Measurements from ENCODE around the gene MARCOL. TPM values are rescaled to one million over a fixed set of nuclear protein-coding genes. Genes with fewer than 3 reads are reported as not detected.

Gene MARCOL
- total and polyA plus RNA-seq, 9 of the 15 experiments (the other 6 are each of a cell fraction or from before 2014, with no cell fraction given), result not detected

GRCh38 chr5:148290271-148291195 is 52.2 kb downstream of the MARCOL start:
- Histone ChIP-seq H3K9me3 (replicated peaks; ENCODE audit: control insufficient read depth, insufficient read depth, low read depth, low read length) (no peaks in the 10 kb centered on the region), H3K4me1 (replicated peaks in 1 of 2; ENCODE audit: control insufficient read depth in 2 of 2, insufficient read depth in 2 of 2, low read length in 2 of 2) (no peaks in the 10 kb centered on the region), H3K4me3 (no peak overlapping the region), H4K20me1 (replicated peaks; ENCODE audit: control insufficient read depth, insufficient read depth, low read length) (no peaks in the 10 kb centered on the region), H2AFZ (ENCODE audit: low read depth, low read length) (no peak overlapping the region), H3K27me3 (ENCODE audit: control insufficient read depth in 2 of 2, insufficient read depth in 2 of 2, low read length in 2 of 2) (no peaks in the 10 kb centered on the region), H3K79me2 (ENCODE audit: control insufficient read depth, insufficient read depth, low read length) (no peaks in the 10 kb centered on the region), H3K4me2 (ENCODE audit: insufficient read depth, low read length) (no peak overlapping the region), H3K27ac (ENCODE audit: extremely low read depth, low read depth, low read length) (no peak overlapping the region), H3K36me3 (ENCODE audit: control insufficient read depth, insufficient read depth, low read length) (no peaks in the 10 kb centered on the region), H3K9me1 (ENCODE audit: control insufficient read depth, insufficient read depth, low read length) (no peaks in the 10 kb centered on the region), H3K9ac (ENCODE audit: insufficient read depth in 1 of 2, low read depth in 2 of 2, low read length in 2 of 2) (no peak overlapping the region)
- peak; percentile 69 for ATAC-seq
- BruUV-seq (replicated peaks), result no TSS peak
- POLR2A ChIA-PET, result interaction anchor here (0.6 kb wide), 1 partner anchor 386 kb away, joined by 3 read pairs; no protein-coding TSS in a partner anchor
- no peak for FAIRE-seq
- peak in 1 of 4 experiments; percentile 9 for DNase-seq (ENCODE audit: extremely low read depth in 1 of 4, low spot score in 3 of 4)
- WGBS (ENCODE audit: insufficient coverage, low coverage, missing lambda C conversion rate), result 0% methylated on average over 6 of the region's 6 CpGs
- CTCF ChIA-PET (ENCODE audit: low intra/inter-chr PET ratio), result interaction anchor here (0.6 kb wide), 1 partner anchor 441 kb away, joined by 3 read pairs; no protein-coding TSS in a partner anchor
- in situ Hi-C loops (cut with MboI), result no loop called here
- TF ChIP-seq REST (IDR thresholded peaks at IDR 0.05; ENCODE audit: borderline replicate concordance), result peak; percentile 19; the same call in 1 of the 2 replicates
- no peak for TF ChIP-seq REST (CRISPR knock-in tag; IDR thresholded peaks at IDR 0.05; ENCODE audit: low read depth)
- TF ChIP-seq RAD21 (CRISPR knock-in tag; conservative IDR thresholded peaks at IDR 0.05 in 1 of 2, IDR thresholded peaks at IDR 0.05 in 1 of 2), result peak; percentile 16 to 75; a peak in 3 of 4 replicates
- TF ChIP-seq EP300 (IDR thresholded peaks at IDR 0.05; ENCODE audit: low read length), result no peak
- no peak for TF ChIP-seq RBFOX2 (IDR thresholded peaks at IDR 0.05; ENCODE audit: low read depth, low read length)
- TF ChIP-seq, protein P1, sequence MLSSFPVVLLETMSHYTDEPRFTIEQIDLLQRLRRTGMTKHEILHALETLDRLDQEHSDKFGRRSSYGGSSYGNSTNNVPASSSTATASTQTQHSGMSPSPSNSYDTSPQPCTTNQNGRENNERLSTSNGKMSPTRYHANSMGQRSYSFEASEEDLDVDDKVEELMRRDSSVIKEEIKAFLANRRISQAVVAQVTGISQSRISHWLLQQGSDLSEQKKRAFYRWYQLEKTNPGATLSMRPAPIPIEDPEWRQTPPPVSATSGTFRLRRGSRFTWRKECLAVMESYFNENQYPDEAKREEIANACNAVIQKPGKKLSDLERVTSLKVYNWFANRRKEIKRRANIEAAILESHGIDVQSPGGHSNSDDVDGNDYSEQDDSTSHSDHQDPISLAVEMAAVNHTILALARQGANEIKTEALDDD (IDR thresholded peaks at IDR 0.05), result peak; percentile 70
- TF ChIP-seq, protein P2, sequence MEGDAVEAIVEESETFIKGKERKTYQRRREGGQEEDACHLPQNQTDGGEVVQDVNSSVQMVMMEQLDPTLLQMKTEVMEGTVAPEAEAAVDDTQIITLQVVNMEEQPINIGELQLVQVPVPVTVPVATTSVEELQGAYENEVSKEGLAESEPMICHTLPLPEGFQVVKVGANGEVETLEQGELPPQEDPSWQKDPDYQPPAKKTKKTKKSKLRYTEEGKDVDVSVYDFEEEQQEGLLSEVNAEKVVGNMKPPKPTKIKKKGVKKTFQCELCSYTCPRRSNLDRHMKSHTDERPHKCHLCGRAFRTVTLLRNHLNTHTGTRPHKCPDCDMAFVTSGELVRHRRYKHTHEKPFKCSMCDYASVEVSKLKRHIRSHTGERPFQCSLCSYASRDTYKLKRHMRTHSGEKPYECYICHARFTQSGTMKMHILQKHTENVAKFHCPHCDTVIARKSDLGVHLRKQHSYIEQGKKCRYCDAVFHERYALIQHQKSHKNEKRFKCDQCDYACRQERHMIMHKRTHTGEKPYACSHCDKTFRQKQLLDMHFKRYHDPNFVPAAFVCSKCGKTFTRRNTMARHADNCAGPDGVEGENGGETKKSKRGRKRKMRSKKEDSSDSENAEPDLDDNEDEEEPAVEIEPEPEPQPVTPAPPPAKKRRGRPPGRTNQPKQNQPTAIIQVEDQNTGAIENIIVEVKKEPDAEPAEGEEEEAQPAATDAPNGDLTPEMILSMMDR (IDR thresholded peaks at IDR 0.05 in 2 of 3, conservative IDR thresholded peaks at IDR 0.05 in 1 of 3; ENCODE audit: insufficient read depth in 2 of 3, low read depth in 1 of 3, low read length in 3 of 3), result peak; percentile 24 to 51 (median 27); a peak in 3 of 6 replicates
- TF ChIP-seq CCNT2 (IDR thresholded peaks at IDR 0.05; ENCODE audit: borderline replicate concordance, extremely low read depth, insufficient read length, low read depth, low read length), result no peak
- intact Hi-C loops (cut with micrococcal nuclease), result loop anchor here (2.0 to 10.0 kb wide), 2 partner anchors 84 to 444 kb away; no protein-coding TSS in a partner anchor
